NCI-H82 (cell line): Measurements from ENCODE around the gene SLC4A3.
"Not testable (repeated sequence)": the region's sequence is repeated elsewhere in the genome, so short reads cannot be mapped to it uniquely, and the experiment has no call there.

Experiments used
- DNase-seq: peaks from one replicate; lab custom pipeline; 2025; lab: John Stamatoyannopoulos, UW

Gene SLC4A3

DNA sequence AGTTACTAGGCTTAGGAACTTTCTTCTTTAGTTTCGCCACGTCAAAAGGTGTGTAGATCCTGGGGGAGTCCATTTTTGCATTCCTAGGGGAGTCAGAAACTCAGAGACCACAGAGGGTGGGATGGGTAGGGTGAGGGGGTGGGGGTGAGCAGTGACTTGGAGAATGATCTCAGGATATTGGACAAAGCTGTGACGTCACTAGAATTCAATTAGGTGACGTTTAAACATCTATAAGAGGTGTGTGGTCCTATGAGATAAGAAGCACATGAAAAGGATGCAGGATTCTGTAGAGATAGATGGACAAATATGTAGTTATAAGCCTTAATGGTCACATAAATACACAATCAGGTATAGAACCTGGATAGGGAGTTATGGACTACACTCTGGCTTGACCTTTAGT, 21.5 kb downstream of the SLC4A3 start:
- no peak for DNase-seq

DNA sequence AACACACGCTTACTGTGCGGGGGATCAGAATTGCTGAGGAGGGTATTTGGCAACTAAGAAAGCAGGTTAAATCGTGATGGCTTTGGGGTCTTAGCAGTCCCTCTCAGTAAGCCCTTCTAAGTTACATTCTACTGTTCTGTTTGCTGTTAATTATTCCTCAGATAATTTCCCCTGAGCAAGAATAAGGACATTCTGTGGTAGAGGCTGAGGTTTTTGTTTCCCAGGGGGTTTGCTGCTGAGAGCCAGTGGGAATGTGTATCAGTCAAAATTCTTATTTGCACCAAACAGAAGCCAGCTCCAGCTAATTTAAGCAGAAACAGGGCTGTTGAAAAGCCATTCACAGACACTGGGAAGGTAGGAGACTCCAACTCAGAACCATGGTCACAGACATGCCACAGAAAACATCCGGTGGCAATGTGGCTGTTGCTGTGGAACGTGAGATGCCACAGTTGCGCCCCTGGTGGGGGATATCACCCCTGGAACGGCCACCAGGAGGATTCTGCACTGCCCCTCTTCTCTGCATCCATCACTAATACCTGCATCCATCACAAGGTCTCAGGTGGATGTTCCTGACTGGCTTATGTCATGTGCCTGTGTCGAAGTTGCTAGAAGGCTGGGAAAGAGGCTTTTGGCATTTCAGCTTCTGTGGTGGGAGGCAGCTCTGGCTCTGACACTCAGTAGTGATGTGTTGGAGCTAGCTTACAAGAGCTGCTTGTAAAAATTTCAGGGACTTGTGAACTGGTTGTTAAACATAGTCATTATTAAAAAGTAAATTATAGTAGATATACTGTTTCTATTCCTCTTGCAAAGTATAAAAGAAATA, 23.2 kb downstream of the SLC4A3 start:
- DNase-seq: no peak

DNA sequence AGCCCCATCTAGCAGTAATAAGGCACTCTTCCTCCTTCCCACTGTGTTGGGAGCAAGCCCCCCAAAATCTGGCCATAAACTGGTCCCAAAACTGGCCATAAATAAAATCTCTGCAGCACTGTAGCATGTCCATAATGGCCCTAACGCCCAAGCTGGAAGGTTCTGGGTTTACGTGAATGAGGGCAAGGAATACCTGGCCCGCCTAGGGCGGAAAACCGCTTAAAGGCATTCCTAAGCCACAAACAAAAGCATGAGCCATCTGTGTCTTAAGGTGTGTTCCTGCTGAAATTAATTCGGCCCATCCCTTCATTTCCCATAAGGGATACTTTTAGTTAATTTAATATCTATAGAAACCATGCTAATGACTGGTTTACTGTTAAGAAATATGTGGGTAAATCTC, 24.2 kb downstream of the SLC4A3 start:
- not testable (repeated sequence) for DNase-seq

DNA sequence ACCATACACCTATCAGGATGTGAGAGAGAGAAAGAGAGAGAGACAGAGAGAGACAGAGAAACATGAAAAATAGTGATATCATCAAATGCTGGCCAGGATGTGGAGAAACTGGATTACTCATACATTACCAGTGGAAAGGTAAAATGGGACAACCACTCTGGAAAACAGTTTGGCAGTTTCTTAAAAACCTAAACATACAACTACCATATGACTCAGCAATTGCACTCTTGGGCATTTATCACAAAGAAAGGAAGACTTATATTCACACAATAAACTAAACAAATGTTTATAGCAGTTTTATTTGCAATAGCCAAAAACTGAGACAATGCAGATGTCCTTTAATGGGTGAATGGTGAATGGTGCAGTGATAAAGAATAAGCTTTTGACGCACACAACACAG, 29.1 kb downstream of the SLC4A3 start:
- no peak for DNase-seq

DNA sequence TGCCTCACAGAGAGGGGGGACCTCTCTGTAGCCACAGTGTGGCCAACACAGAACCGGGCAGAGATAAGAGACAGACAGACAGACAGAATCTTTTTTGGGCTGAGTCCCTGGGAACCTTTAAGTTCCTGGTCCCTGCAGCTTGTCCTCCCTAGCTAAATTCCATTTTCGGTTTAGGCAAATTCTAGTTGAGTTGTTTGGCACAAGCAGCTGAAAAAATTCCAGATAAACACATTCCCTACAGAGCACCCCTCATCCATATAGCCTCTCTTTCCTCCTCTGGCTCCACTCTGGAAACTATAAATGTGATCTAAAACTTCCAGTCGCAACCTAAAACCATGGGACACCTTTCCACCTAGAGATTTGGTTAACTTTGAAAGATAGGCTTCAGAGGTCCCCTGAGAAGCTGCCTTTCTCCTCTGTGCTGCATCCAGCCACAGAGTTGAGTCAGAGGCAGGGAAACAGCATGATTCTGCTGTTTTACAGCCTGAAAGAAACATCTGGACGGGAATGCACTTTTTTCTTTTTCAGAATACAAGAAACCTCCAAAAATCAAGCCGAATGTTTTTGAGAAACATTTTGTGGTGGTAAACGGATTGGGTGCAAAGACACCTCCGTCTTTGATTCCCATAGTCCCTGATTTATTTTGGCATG, 30.9 kb downstream of the SLC4A3 start:
- no peak for DNase-seq

DNA sequence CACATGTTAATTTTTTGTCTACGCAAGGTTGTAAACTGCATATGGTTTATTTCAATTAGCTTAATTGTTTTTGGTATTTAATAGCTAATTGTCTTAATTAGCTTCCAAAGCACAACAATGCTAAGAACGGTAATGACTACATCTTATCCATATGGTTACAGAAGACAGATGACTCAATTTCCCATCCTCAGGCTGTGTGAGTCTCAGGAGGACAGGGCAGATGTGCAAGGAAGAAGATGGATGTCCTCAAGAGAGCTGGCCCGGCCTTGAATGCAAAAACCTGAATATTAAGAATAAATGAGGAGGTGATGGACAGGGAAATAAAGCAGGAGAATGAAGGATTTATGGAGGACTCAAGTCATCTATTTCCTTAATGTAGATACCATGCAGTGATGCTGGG, 31.4 kb downstream of the SLC4A3 start:
- peak; percentile 63 for DNase-seq

DNA sequence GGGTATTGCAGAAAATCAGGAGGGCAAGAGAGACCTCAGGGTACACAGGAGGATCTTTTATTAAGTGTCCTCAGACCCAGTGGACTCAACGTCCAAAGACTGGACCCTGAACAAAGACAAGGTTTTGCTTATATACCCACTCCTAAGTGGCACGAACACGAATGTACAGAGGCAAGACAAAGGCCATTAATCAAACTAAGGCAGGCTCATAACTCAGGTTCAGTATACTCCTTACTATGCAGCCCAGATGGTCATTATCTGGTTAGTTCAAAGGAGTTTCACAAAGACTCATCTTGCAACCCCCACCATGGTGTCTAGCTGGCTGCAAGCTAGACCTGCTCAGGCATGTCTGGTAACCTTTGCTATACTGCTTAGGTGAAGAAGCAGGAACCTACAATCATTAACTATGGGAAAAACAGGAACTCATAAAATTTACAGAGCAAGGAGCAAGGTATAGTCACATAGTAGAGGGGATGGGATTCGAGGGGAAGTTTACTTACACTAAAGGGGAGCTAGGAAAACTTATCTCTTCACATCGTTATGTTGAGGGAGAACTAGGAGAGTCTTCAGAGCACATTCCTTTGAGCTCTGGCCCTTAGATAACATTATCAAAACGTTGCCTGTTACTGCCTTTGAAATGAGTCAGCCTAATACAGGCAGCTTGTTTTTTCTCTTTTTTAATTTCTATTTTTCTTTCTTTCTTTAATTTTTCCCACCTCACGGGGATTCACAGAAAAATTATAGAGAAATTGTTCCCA, 33.9 kb downstream of the SLC4A3 start:
- peak; percentile 22 for DNase-seq

DNA sequence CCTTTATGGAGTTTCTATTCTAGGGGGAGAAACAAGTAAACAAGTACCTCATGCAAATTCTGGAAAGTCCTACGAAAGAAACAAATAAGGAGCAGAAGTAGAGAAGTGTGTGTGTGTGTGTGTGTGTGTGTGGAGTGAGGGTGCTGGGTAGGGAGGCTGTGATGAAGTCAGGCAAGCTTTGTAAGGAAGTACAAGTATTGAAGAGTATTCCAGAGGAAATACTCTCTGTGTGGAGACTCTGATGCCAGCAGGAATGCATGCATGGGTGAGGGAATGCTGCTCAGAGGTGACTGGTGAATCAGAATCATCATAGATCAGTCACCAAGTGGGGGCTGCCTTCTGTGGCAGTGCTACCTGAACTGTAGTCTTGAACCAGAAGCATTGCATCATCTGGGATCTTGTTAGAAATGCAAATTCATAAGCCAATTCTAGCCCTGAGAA, 34.5 kb downstream of the SLC4A3 start:
- DNase-seq: no peak

DNA sequence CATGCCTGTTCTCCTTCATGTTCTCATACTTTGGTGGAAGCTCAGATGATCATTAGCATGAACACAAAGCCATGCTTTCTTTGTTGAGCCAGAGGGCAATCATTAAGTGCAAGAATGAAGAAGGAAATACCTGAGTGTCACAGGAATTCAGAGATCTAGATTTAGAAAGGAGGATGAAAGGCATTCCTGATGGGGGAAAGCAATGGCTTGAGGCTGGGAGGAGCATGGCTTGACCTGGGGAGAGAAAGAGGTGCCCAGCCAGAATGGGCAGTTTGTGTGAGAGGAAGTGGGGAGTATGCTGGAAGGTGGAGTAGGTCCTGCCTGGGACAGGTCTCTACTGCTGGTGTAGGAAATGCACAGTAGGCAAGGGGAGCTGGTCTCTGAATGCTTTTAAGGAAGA, 35.1 kb downstream of the SLC4A3 start:
- no peak for DNase-seq

DNA sequence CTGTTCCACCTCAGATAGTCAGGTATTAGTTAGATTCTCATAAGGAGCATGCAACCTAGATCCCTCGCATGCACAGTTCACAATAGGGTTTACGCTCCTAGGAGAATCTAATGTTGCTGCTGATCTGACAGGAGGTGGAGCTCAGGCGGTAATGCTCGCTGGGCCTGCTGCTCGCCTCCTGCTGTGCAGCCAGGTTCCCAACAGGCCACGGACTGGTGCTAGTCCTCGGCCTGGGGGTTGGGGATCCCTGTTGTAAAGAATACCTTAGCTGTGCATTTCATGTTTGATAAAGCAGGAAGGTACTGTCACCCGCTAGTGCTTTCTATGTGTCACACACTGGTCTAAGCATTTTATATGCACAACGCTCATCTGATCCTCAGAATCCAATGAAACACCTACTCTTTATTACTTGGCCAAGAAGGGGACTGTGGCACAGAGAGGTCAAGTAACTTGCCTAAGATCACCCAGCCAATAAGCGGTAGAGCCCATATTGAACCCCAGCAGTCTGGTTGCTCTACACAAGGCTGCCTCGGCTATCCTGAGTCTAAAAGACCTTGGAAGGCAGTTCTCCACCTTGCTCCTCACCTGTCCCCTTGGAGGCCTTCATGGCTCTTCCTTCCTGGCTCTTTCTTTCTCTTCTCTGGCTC, 35.8 kb downstream of the SLC4A3 start:
- no peak for DNase-seq

DNA sequence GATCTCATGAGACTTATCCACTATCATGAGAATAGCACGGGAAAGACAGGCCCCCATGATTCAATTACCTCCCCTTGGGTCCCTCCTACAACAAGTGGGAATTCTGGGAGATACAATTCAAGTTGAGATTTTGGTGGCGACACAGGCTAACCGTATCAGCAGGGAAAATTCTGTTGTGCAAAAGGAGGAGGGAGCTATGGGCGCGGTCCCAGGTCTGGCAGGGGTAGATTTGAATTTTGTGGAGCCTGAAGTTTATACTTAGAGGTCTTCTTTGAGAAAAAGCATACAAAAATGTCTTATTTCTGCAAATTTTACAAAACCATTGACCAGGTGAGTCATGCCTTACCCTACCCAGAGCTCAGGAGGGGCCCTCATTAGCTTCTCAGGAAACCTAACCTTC, 36.6 kb downstream of the SLC4A3 start:
- DNase-seq: no peak

DNA sequence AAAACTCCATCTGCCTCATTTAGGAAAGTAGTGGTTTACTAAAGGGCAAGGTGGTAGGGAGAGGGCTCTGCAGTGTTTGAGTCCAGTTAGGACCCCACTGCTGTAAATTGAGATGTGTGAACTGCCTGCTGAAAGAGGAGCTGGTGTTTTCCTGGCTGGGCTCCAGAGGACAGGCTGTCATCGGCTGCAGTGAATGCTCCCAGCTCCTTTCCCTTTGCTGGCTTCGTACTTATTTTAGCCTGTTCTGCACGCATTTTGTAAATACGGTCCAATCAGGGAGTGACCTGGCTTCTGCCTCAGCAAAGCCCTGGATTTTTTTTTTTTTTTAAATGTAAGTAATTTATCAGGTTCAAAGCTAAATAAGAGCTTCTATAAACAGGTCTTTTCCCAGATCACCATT, 37.5 kb downstream of the SLC4A3 start:
- no peak for DNase-seq

DNA sequence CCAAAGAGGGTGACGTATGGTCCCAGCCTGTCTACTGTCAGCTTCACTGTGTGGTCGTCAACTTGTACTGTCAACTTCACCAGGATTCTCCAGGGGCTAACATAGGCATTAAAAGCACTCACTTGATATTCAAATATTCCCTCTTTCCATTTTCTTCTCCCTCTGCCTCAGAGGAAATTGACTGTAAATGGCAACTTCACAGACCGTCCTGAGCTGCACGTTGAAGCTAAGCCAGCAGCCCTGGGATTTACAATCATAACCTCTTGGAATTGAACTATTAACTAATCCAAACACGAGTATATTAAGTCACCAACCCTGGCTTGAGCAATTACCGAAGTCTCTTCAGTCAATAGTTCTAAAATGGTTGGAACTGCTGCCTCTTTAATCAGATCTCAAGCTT, 38.5 kb downstream of the SLC4A3 start:
- no peak for DNase-seq

DNA sequence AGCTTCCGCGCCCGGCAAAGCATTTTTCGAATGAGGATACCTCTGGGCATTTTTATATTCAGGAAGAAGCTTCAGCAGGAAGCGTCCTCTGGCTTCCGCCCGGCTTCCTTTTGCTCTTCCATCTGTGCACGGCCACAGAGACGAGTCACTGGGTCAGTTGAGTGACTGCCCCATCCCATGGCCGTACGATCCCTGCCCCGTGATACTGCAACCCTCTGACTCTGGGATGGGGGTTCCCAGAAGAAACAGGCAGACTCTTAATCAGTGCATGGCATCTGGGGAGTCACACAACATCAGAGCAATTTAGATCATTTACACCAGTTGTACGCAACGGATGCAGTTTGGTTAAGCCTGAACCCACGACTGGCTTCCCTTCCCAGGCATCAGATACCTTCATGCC, 40.9 kb downstream of the SLC4A3 start:
- DNase-seq: no peak

DNA sequence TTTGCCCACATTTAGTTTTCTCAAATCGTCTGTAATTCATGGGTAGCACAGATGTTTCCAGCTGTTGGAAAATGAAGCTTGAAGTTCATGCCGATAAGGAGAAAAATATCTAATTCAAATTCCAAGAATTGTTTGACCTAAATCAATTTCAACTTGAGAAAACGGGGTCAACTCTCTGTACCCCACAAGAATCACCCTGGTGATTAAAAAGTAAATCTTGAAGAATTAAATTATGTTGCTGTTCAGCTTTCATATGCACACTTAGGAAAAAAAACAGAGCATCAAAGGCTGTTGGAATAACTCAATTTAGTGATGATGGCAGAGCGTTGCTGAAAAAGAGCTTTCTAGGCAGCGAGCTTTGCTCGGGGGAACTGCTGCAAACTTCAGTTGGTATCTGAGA, 43.0 kb downstream of the SLC4A3 start:
- no peak for DNase-seq

DNA sequence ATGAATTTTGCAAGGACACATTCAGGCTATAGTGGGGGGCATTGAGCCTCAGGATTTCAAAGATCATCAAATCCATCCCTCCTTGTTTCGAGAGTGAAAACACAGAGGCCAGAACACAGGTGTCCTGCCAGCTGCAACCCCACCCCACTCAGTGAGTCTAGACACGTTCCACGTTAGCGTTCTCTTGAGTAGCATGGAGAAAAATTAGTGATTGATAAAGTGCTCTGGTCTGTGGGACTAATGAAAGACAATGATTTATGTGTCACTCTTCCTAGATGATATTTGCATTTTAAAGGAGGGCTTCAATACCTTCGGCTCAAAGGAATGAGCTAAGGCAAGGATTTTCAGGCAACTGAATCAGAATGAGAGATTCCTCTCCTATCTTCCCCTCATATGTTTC, 43.8 kb downstream of the SLC4A3 start:
- DNase-seq: no peak

DNA sequence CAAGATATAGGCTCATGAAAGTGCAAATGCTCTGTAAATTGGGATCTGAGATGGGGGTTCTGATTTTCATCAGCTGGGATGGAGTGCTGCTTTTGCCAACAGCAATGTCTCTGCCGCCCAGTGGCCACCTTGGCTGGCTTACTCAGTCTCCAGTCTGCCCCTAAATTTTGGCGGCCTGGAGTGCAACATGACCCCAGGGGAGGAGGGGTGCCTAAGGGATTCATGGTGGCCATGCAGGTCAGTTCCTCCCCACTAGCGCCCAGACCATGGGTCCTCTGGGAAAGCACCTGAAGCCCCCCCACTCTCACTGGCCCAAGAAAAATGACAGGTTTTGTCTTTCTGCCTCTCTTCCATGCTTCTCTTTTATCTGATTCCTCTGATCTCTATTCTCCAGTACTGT, 45.0 kb downstream of the SLC4A3 start:
- DNase-seq: no peak

DNA sequence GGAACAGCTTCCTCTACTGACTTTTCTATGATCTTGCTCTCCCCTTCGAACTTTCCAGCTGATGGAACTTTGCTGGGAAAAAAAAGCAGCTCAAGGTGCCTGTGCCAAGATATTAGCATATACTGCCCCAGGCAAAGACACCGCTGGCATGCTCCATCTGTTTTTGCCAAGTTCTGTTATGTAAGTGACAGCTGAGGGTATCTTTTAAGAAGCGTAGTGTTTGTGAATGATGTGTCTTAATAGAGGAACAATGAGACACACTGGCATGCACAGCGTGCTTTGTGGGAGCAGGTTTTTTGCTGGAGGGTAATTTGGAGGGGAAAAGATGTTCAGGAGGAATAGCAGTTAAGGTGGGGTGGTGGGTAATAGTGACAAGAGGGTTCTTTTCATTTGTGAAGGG, 47.8 kb downstream of the SLC4A3 start:
- DNase-seq: no peak

DNA sequence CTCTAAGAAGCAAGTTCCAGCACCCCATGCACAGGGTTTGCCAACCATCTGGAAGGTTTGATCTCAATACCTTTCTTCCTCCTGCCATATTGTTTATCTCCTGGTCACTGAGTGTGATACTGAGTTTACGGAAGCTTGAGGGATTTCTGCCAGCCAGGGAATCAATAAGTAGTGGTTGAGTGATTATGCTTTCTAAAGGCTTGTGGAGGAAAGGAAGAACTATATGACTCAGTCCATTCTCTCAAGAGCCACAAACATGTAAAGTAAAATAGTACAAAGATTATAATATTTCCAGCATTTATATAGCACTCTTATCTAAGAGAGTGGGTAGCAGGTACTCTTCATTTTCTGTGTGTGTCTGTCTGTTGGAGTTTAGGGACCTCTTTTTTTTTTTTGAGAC, 49.2 kb downstream of the SLC4A3 start:
- DNase-seq: no peak

DNA sequence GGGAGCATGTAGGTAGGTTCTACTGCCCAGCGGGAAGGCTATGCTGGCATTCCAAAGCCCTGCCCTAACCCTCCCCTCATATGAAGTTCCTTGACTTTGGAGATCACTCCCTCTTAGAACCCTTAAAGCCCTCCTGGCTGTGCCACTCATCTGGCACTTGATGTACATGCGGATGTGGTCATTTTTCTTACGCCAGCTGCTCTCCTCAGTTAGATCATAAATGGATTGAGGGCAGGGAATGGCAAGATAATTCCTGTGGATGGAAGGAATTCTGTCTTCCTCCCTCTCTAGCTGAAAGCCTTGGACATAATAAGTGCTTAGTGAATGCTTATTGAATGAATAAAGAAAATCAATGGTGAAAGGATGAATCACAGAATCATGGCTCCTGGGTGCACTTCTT, 51.6 kb downstream of the SLC4A3 start:
- DNase-seq: peak; percentile 15

DNA sequence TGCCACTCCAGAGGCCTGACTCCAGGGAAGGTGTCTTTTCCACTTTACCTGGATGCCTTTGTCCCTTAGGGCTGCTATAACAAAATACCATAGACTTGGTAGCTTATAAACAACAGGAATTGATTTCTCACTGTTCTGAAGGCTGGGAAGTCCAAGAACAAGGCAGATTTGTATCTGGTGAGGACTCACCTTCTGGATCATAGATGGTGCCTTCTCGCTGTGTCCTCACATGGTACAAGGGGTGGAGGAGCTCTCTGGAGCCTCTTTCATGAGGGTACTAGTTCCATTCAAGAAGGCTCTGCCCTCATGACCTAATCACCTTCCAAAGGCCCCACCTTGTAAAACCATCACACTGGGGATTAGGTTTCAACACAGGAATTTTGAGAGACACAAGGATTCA, 52.1 kb downstream of the SLC4A3 start:
- DNase-seq: peak; percentile 41

DNA sequence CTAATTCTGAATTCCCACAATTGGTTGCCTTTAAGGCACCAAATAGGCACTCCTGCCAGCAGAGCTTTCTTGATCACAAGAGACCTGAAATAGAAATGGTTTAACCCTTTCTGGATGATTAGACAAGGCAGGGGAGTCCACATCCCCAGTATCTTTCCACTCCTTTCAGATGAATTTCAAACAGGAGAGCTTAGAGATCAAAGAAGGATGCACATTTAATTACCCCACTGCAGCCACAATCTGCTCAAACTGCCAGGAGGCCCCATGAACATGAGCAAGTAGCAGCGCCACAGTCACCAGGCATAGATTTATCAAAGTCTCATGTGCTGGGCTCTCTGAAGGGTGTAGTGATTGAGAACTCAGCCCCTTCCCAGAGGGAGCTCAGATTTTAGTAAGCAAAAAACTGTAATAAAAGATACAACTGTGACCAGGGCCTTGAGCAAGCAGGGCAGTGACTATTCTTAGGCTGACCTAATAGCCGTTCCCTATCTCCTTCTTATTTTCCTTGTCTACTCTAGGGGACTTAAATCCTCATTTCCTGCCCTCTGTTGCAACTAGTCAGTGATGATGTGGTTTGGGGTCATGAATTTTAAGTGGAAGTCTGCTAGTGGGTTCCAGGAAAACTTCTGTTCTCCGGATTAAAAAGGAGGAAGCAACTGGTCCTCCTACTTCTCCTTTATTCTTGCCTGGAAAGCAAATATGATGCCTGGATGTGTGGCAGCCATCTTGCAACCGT, 53.7 kb downstream of the SLC4A3 start:
- DNase-seq: peak; percentile 96
